Smooth muscle cell (in vitro differentiated cells): ENCODE results near the gene FMN1. TPM values are rescaled to one million over a fixed set of nuclear protein-coding genes. Genes with fewer than 3 reads are reported as not detected.

Experiments
- DNase-seq: peaks from one replicate; lab custom pipeline; 2025; ENCODE audit not compliant: unreplicated experiment; lab: John Stamatoyannopoulos, UW
- H2AFZ ChIP-seq: fragments of 200-600 bp; sonication (generic); 2 replicates; pipeline ENCODE4 v1.6.0; 2016; ENCODE audit warnings: antibody characterized with exemption, low read depth, mild to moderate bottlenecking
- H3F3A ChIP-seq: fragments of 200-600 bp; sonication (generic); 2 replicates; pipeline ENCODE4 v1.6.0; 2017; ENCODE audit warnings: antibody characterized with exemption, low read depth
- H3K27ac ChIP-seq: fragments of 200-600 bp; sonication (generic); 2 replicates; pipeline ENCODE4 v1.5.1; 2016; ENCODE audit warnings: low read depth, mild to moderate bottlenecking
- H3K27me3 ChIP-seq: fragments of 200-600 bp; sonication (generic); 2 replicates; pipeline ENCODE4 v1.6.1; 2016; ENCODE audit warnings: low read depth, mild to moderate bottlenecking
- H3K36me3 ChIP-seq: fragments of 200-600 bp; sonication (generic); 2 replicates; pipeline ENCODE4 v1.5.1; 2016; ENCODE audit warnings: low read depth
- H3K4me1 ChIP-seq: fragments of 200-600 bp; sonication (generic); 2 replicates; pipeline ENCODE4 v1.5.1; 2016; ENCODE audit warnings: low read depth
- H3K4me2 ChIP-seq: fragments of 200-600 bp; sonication (generic); 2 replicates; pipeline ENCODE4 v1.6.0; 2016; ENCODE audit warnings: mild to moderate bottlenecking
- H3K4me3 ChIP-seq: fragments of 200-600 bp; sonication (generic); 2 replicates; pipeline ENCODE4 v1.5.1; 2016; ENCODE audit warnings: mild to moderate bottlenecking
- H3K79me2 ChIP-seq: fragments of 200-600 bp; sonication (generic); 2 replicates; pipeline ENCODE4 v1.6.0; 2016; ENCODE audit warnings: low read depth, mild to moderate bottlenecking
- H3K9ac ChIP-seq: fragments of 200-600 bp; sonication (generic); 2 replicates; pipeline ENCODE4 v1.6.0; 2016; ENCODE audit warnings: low read depth
- H3K9me3 ChIP-seq: fragments of 200-600 bp; sonication (generic); replicated peaks from 2 replicates; pipeline ENCODE4 v1.5.1; 2016; ENCODE audit warnings: low read depth
- H4K20me1 ChIP-seq: fragments of 200-600 bp; sonication (generic); 2 replicates; pipeline ENCODE4 v1.6.0; 2016; ENCODE audit warnings: low read depth
- WGBS: methylation state at CpG from one replicate; pipeline ENCODE4 v1.1.7; 2016; ENCODE audit warnings: low lambda C conversion rate; 5-methylcytosine and 5-hydroxymethylcytosine counted together
- polyA plus RNA-seq: library from polyadenylated mRNA; unstranded; fragments of >200 nt; fragmentation: Nextera tagmentation; extraction: Ambion mirVana; gene quantifications from 2 replicates; pipeline ENCODE4 v1.2.1, GENCODE V29; 2016
- total RNA-seq: library from RNA; depleted of rRNA; stranded (reverse); fragments of >200 nt; gene quantifications from 2 replicates; pipeline ENCODE4 v1.2.3, GENCODE V29; 2014
- TF ChIP-seq, protein P1 (sequence below): fragments of 200-600 bp; sonication (generic); IDR thresholded peaks from 2 replicates; pipeline ENCODE4 v1.5.1; 2017; ENCODE audit warnings: borderline replicate concordance, mild to moderate bottlenecking, antibody characterized with exemption; ENCODE audit not compliant: insufficient read depth, poor library complexity, severe bottlenecking

Gene FMN1
- total and polyA plus RNA-seq, 2 experiments from 2014 or later, result 0.08 to 4.0 TPM

DNA sequence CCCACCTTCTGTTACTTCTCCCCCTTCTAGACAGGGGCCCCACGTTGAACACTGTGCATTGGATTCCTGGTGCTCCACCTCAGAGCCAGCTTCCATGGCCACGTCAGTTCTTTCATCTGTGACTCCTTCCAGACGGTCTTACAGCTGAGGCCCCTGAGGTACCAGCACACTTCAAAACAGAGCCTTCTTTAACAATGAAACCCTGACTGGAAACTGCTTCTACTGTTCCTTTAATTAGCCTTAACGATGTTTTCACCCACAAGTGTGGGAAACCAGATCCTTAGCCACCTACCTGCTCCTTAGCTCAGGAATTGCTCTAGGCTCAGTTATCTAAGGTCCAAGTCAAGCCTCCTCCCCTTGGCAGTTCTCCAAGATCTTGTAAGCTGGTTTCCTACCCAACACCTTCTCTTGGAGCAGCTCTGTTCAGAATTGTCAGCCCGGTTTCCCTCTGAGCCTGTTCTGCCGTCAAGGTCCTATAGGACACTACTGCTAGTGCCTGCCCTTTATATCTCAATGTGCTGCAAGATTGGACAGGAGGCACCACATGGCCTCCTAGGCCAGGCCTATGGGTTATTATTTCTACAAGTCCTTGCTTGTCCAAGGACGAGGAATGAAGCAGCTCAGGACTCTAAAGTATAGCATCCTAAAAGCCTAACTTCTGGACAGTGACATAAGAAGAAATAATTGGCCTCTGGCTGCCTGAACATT is 80.7 kb downstream of the FMN1 start:
- Histone ChIP-seq H3K27ac (no peak overlapping the region), H4K20me1 (no peaks in the 10 kb centered on the region), H3K9me3 (no peaks in the 10 kb centered on the region), H3K4me1 (no peaks in the 10 kb centered on the region), H3K79me2 (no peaks in the 10 kb centered on the region), H3K36me3 (no peaks in the 10 kb centered on the region), H3F3A (no peaks in the 10 kb centered on the region), H3K4me2 (no peak overlapping the region), H3K27me3 (peaks cover 92% of the 10 kb centered on the region), H2AFZ (no peak overlapping the region), H3K9ac (no peak overlapping the region), H3K4me3 (no peak overlapping the region)
- 79% methylated on average over 7 of the region's 7 CpGs for WGBS
- DNase-seq, result no peak
- TF ChIP-seq, protein P1, sequence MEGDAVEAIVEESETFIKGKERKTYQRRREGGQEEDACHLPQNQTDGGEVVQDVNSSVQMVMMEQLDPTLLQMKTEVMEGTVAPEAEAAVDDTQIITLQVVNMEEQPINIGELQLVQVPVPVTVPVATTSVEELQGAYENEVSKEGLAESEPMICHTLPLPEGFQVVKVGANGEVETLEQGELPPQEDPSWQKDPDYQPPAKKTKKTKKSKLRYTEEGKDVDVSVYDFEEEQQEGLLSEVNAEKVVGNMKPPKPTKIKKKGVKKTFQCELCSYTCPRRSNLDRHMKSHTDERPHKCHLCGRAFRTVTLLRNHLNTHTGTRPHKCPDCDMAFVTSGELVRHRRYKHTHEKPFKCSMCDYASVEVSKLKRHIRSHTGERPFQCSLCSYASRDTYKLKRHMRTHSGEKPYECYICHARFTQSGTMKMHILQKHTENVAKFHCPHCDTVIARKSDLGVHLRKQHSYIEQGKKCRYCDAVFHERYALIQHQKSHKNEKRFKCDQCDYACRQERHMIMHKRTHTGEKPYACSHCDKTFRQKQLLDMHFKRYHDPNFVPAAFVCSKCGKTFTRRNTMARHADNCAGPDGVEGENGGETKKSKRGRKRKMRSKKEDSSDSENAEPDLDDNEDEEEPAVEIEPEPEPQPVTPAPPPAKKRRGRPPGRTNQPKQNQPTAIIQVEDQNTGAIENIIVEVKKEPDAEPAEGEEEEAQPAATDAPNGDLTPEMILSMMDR, result no peak

DNA sequence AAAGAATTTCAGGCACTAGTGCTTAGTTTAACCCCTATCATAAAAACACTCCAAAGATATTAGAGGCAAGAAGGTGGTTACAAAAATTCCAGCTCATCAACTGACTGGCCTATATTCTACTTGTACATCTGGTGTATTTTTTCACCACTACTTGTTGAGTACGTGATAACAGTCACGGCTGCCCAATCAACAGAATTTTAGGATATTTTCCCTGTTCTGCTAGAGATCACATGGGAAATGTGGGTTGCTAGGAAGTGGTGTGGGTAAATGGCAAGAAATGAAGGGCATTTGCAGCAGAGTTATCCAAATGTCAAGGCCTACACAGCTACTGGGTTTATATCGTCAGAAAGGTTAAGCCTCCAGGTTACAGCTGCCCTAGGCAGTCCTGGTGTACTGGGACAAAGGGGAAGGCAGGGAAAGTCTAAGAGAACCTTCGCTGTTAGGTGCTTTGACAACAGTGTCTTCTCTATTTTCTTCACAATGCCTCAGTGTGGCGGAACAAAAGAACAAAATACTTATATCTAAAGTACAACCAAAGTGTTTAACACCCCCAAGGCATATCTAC is 81.9 kb downstream of the FMN1 start:
- Histone ChIP-seq H3K36me3 (no peaks in the 10 kb centered on the region), H3F3A (no peaks in the 10 kb centered on the region), H3K4me2 (no peak overlapping the region), H3K27me3 (peaks cover 92% of the 10 kb centered on the region), H2AFZ (no peak overlapping the region), H3K4me1 (no peaks in the 10 kb centered on the region), H3K27ac (no peak overlapping the region), H4K20me1 (no peaks in the 10 kb centered on the region), H3K9ac (no peak overlapping the region), H3K4me3 (no peak overlapping the region), H3K9me3 (no peaks in the 10 kb centered on the region), H3K79me2 (no peaks in the 10 kb centered on the region)
- TF ChIP-seq, protein P1, result no peak
- 88% methylated on average over 5 of the region's 5 CpGs for whole genome bisulfite sequencing
- DNase-seq, result no peak

DNA sequence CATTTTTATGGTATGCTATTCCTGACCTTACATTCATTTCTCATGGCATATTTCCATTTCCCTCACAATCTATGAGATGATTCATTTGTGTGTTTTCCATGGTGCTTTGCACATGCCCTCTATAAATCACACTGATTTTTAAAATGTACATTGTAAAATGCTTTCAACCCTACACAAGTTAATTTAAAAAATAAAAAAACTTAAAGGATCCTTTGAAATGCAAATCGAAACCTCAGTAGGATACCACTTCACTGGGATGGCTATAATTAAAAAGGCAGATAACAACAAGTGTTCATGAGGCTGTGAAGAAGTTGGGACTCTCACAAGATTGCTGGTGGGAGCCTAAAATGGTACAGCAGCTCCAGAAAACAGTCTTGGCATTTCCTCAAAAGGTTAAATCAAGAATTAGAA is 83.5 kb downstream of the FMN1 start:
- H3K9me3 ChIP-seq, result no peaks in the 10 kb centered on the region
- no peaks in the 10 kb centered on the region for H3K79me2 ChIP-seq
- no peaks in the 10 kb centered on the region for H3K4me1 ChIP-seq
- H3K27ac ChIP-seq, result no peak overlapping the region
- H3K9ac ChIP-seq, result no peak overlapping the region
- peaks cover 92% of the 10 kb centered on the region for H3K27me3 ChIP-seq
- H3K36me3 ChIP-seq, result no peaks in the 10 kb centered on the region
- TF ChIP-seq, protein P1, result no peak
- DNase-seq, result no peak
- no peak overlapping the region for H2AFZ ChIP-seq
- H3K4me3 ChIP-seq, result no peak overlapping the region
- no peaks in the 10 kb centered on the region for H3F3A ChIP-seq
- 17% methylated on average over 1 of the region's 1 CpG for WGBS
- no peak overlapping the region for H3K4me2 ChIP-seq
- H4K20me1 ChIP-seq, result no peaks in the 10 kb centered on the region

DNA sequence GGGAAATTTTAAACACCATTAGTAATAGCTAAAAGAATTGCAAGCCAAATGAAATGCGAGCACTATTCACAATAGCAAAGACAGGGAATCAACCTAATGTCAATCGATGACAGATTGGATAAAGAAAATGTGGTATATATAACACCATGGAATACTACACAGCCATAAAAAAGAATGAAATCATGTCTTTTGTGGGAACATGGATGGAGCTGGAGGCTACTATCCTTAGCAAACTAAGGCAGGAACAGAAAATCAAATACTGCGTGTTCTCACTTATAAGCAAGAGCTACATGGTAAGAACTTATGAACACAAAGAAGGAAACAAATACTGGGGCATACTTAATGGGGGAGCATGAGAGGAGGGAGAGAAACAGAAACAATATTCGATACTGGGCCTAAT is 85.2 kb downstream of the FMN1 start:
- no peaks in the 10 kb centered on the region for H3K9me3 ChIP-seq
- H3K27me3 ChIP-seq, result peaks cover 97% of the 10 kb centered on the region
- H3K4me2 ChIP-seq, result no peak overlapping the region
- 92% methylated on average over 4 of the region's 4 CpGs for WGBS
- no peak for DNase-seq
- no peaks in the 10 kb centered on the region for H3F3A ChIP-seq
- no peaks in the 10 kb centered on the region for H3K36me3 ChIP-seq
- H3K9ac ChIP-seq, result no peak overlapping the region
- H3K27ac ChIP-seq, result no peak overlapping the region
- no peaks in the 10 kb centered on the region for H3K4me1 ChIP-seq
- no peak overlapping the region for H2AFZ ChIP-seq
- H4K20me1 ChIP-seq, result no peaks in the 10 kb centered on the region
- TF ChIP-seq, protein P1, result no peak
- H3K4me3 ChIP-seq, result no peak overlapping the region
- no peaks in the 10 kb centered on the region for H3K79me2 ChIP-seq
